Measurements from ENCODE around the gene CPXM2. TPM values are rescaled to one million over a fixed set of nuclear protein-coding genes. Genes with fewer than 3 reads are reported as not detected.

Gene CPXM2
- total RNA-seq, 4 donors from 2014 or later = 2.1 to 48.2 (median 17.8) TPM

DNA sequence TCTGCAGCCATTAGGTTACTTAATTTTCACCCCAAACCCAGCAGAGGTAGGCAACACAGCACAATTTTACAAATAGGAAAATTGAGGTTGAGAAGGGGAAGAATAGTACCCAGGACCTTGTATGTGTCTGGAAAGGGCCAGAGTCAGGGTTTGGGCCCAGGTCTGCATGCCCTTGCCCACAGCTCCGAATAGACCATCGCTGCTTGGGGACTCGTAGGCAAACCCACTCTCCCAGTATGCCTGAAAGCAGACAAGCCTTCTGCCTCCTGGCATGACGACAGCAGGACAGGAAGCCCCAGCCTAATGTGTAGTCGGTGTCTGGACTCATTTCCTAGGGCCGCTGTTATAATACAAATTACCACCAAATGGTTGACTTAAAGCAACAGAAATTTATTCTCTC is 133.8 kb downstream of the CPXM2 start:
- no peak for TF ChIP-seq POLR2A (IDR thresholded peaks at IDR 0.05)
- TF ChIP-seq, protein P1, sequence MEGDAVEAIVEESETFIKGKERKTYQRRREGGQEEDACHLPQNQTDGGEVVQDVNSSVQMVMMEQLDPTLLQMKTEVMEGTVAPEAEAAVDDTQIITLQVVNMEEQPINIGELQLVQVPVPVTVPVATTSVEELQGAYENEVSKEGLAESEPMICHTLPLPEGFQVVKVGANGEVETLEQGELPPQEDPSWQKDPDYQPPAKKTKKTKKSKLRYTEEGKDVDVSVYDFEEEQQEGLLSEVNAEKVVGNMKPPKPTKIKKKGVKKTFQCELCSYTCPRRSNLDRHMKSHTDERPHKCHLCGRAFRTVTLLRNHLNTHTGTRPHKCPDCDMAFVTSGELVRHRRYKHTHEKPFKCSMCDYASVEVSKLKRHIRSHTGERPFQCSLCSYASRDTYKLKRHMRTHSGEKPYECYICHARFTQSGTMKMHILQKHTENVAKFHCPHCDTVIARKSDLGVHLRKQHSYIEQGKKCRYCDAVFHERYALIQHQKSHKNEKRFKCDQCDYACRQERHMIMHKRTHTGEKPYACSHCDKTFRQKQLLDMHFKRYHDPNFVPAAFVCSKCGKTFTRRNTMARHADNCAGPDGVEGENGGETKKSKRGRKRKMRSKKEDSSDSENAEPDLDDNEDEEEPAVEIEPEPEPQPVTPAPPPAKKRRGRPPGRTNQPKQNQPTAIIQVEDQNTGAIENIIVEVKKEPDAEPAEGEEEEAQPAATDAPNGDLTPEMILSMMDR (IDR thresholded peaks at IDR 0.05) = no peak
- intact Hi-C loops (cut with DNase I; ENCODE audit: low total_unique reads) = no loop called here

DNA sequence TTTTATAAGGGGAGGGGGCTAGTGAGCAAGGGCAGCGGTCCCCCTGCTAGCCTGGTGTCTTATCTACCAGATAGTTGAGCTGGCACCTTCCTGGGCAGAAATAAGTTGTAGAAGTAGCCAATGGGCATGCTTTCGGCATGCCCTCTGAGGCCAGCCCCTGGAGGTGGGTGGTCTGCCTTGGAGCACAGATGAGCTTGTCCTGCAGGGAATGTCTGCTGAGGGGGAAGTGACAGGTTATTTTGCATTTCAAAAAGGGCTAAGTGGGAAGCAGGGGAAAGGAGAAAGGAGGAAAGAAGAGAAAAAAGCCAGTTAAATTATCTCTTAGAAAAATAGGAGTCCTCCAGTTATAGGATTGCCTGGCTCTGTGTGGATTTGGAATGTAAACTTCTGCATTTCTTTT is 136.5 kb downstream of the CPXM2 start:
- DNase-seq = no peak
- no peaks in the 10 kb centered on the region for H3K27me3 ChIP-seq
- H3K4me3 ChIP-seq = no peak overlapping the region
- TF ChIP-seq POLR2A (IDR thresholded peaks at IDR 0.05) = no peak
- TF ChIP-seq, protein P1 (IDR thresholded peaks at IDR 0.05) = no peak
- no peaks in the 10 kb centered on the region for H3K9me3 ChIP-seq
- H3K27ac ChIP-seq = no peak overlapping the region
- no peaks in the 10 kb centered on the region for H3K36me3 ChIP-seq
- intact Hi-C loops (cut with DNase I; ENCODE audit: low total_unique reads) = no loop called here
- H3K4me1 ChIP-seq = no peaks in the 10 kb centered on the region

More for the DNA sequence above, 133.8 kb downstream of the CPXM2 start:
- no peaks in the 10 kb centered on the region for H3K36me3 ChIP-seq
- no peak overlapping the region for H3K27ac ChIP-seq
- H3K9me3 ChIP-seq = no peaks in the 10 kb centered on the region
- no peak for DNase-seq
- no peaks in the 10 kb centered on the region for H3K4me1 ChIP-seq
- no peaks in the 10 kb centered on the region for H3K27me3 ChIP-seq
- H3K4me3 ChIP-seq = no peak overlapping the region

DNA sequence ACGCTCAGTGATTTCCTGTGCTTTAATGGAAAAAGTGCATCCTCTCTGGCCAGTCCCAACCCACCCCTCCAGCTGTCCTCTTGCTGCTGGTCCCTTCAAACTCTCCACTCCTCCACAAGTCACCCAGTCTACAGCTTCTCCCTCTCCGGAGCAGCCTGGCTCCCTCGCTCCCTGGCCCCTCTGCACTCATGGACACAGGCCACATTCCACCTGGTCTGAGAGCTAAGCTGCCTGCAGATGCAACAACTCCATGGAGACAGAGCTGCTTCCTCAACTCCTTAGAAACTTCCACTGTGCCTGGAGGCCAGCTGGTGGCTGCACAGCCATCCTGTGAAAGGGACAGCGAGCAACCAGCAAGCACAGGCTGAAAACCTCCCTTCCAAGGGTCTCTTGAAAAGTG is 137.5 kb downstream of the CPXM2 start:
- Histone ChIP-seq H3K27ac (no peak overlapping the region), H3K27me3 (no peaks in the 10 kb centered on the region), H3K36me3 (no peaks in the 10 kb centered on the region), H3K4me1 (no peaks in the 10 kb centered on the region), H3K4me3 (no peak overlapping the region), H3K9me3 (no peaks in the 10 kb centered on the region)
- intact Hi-C loops (cut with DNase I; ENCODE audit: low total_unique reads) = no loop called here
- no peak for DNase-seq
- TF ChIP-seq, protein P1 (IDR thresholded peaks at IDR 0.05) = no peak
- no peak for TF ChIP-seq POLR2A (IDR thresholded peaks at IDR 0.05)

- DNase-seq = no peak
- no peaks in the 10 kb centered on the region for H3K4me1 ChIP-seq
- H3K9me3 ChIP-seq = no peaks in the 10 kb centered on the region
- TF ChIP-seq, protein P1 (IDR thresholded peaks at IDR 0.05) = no peak
- no peak for TF ChIP-seq POLR2A (IDR thresholded peaks at IDR 0.05)
- intact Hi-C loops (cut with DNase I; ENCODE audit: low total_unique reads) = no loop called here
- no peaks in the 10 kb centered on the region for H3K27me3 ChIP-seq
- H3K36me3 ChIP-seq = no peaks in the 10 kb centered on the region
- no peak overlapping the region for H3K4me3 ChIP-seq
- H3K27ac ChIP-seq = no peak overlapping the region
Observed at GRCh38 chr10:123751342-123752134, 140.1 kb downstream of the CPXM2 start.

- Histone ChIP-seq H3K4me1 (no peaks in the 10 kb centered on the region), H3K27ac (no peak overlapping the region), H3K9me3 (no peaks in the 10 kb centered on the region), H3K4me3 (no peak overlapping the region), H3K36me3 (no peaks in the 10 kb centered on the region), H3K27me3 (no peaks in the 10 kb centered on the region)
- TF ChIP-seq, protein P1 (IDR thresholded peaks at IDR 0.05) = no peak
- no peak for TF ChIP-seq POLR2A (IDR thresholded peaks at IDR 0.05)
- no peak for DNase-seq
- intact Hi-C loops (cut with DNase I; ENCODE audit: low total_unique reads) = no loop called here
Observed at GRCh38 chr10:123750901-123751300, 140.7 kb downstream of the CPXM2 start.

All from uterus (tissue), 4 donors.